Activated CD8-positive, alpha-beta T cell treated with anti-CD3 and anti-CD28 coated beads for 36 hours (primary cell): ENCODE data around the gene NUMA1. TPM values are rescaled to one million over a fixed set of nuclear protein-coding genes. Genes with fewer than 3 reads are reported as not detected.

Source experiments
- ATAC-seq: fragments of 200-7000 bp; cut with Tn5 transposase; one replicate; pipeline ENCODE4 v1.10.0; 2021; ENCODE audit warnings: mild to moderate bottlenecking, moderate library complexity
- CTCF ChIA-PET: fragments of 350-600 bp; sonication (Branson Sonifier 250); formaldehyde crosslinking; loops from one replicate; lab custom pipeline; 2021; ENCODE audit warnings: antibody characterized with exemption; lab: Charles Lee
- POLR2A ChIA-PET: fragments of 350-600 bp; sonication (Branson Sonifier 250); formaldehyde crosslinking; loops from one replicate; lab custom pipeline; 2021; ENCODE audit warnings: antibody characterized with exemption; lab: Charles Lee
- DNase-seq: peaks from one replicate; pipeline ENCODE4 v3.0.0-alpha.2; 2020
- H3K27ac Mint-ChIP-seq: one replicate; pipeline ENCODE4 v1.8.0; 2021; ENCODE audit warnings: mild to moderate bottlenecking, mixed read lengths
- H3K27me3 Mint-ChIP-seq: one replicate; pipeline ENCODE4 v1.8.0; 2021; ENCODE audit warnings: mixed read lengths
- H3K36me3 Mint-ChIP-seq: one replicate; pipeline ENCODE4 v1.8.0; 2021; ENCODE audit warnings: low read depth, mixed read lengths
- H3K4me1 Mint-ChIP-seq: one replicate; pipeline ENCODE4 v1.8.0; 2021; ENCODE audit warnings: low read depth, mixed read lengths
- H3K4me3 Mint-ChIP-seq: one replicate; pipeline ENCODE4 v1.8.0; 2021; ENCODE audit warnings: mild to moderate bottlenecking, moderate library complexity, mixed read lengths
- H3K9me3 Mint-ChIP-seq: one replicate; pipeline ENCODE4 v1.8.0; 2021; ENCODE audit warnings: mixed read lengths
- intact Hi-C: fragments of 100-400 bp; cut with micrococcal nuclease; formaldehyde crosslinking; loops from one replicate; pipeline ENCODE4 v1.10.0; 2022
- total RNA-seq, 2 experiments: library from RNA; stranded (reverse); gene quantifications; one replicate each; pipeline ENCODE4 v1.2.3, GENCODE V29; 2021
- TF ChIP-seq, protein P1 (sequence below): fragments of 200-600 bp; IDR thresholded peaks from one replicate; pipeline ENCODE4 v1.8.0; 2022; ENCODE audit warnings: antibody characterized with exemption, mild to moderate bottlenecking

NUMA1 gene
- total RNA-seq, 2 experiments from 2014 or later, result 165 to 169 TPM

DNA sequence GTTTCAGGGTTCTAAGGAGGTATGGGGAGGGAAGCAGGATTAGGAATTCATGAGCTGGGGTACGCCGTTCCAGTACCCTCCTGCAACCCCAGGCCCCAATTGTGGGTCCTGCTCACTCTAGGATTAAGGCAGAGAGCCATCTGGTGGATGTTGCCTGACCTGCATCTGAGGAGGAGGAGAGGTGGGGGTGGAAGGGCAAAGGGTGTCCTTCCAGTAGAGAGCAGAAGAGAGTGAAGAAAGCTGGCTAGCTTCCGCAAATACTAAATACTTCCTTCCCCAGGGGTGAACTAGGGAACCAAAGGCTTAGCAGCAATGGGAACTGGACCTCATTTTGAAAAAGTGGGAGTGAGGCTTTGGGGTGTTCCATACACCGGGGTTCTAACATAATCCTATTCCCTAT lies 10.9 kb upstream of the NUMA1 start:
- peaks cover 4% of the 10 kb centered on the region for H3K4me1 Mint-ChIP-seq
- H3K9me3 Mint-ChIP-seq, result no peaks in the 10 kb centered on the region
- H3K4me3 Mint-ChIP-seq, result no peak overlapping the region
- H3K27ac Mint-ChIP-seq, result peak overlapping the region; percentile 75
- DNase-seq (peak; percentile 82), ATAC-seq (peak; percentile 97)
- ChIA-PET CTCF (interaction anchor here (0.6 to 15.1 kb wide), 24 partner anchors 9 to 176 kb away, joined by 3 to 278 read pairs (median 4); partner anchors contain the start of gene NUMA1), POLR2A (interaction anchor here (0.8 to 1.7 kb wide), 7 partner anchors 8 to 163 kb away, joined by 3 to 6 read pairs (median 5); partner anchors contain the start of genes TOMT and XNDC1N)
- TF ChIP-seq, protein P1, sequence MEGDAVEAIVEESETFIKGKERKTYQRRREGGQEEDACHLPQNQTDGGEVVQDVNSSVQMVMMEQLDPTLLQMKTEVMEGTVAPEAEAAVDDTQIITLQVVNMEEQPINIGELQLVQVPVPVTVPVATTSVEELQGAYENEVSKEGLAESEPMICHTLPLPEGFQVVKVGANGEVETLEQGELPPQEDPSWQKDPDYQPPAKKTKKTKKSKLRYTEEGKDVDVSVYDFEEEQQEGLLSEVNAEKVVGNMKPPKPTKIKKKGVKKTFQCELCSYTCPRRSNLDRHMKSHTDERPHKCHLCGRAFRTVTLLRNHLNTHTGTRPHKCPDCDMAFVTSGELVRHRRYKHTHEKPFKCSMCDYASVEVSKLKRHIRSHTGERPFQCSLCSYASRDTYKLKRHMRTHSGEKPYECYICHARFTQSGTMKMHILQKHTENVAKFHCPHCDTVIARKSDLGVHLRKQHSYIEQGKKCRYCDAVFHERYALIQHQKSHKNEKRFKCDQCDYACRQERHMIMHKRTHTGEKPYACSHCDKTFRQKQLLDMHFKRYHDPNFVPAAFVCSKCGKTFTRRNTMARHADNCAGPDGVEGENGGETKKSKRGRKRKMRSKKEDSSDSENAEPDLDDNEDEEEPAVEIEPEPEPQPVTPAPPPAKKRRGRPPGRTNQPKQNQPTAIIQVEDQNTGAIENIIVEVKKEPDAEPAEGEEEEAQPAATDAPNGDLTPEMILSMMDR, result peak; percentile 80
- intact Hi-C loops, result loop anchor here (2.0 kb wide), 1 partner anchor 66 kb away; no protein-coding TSS in a partner anchor
- peaks cover 3% of the 10 kb centered on the region for H3K36me3 Mint-ChIP-seq
- no peaks in the 10 kb centered on the region for H3K27me3 Mint-ChIP-seq

DNA sequence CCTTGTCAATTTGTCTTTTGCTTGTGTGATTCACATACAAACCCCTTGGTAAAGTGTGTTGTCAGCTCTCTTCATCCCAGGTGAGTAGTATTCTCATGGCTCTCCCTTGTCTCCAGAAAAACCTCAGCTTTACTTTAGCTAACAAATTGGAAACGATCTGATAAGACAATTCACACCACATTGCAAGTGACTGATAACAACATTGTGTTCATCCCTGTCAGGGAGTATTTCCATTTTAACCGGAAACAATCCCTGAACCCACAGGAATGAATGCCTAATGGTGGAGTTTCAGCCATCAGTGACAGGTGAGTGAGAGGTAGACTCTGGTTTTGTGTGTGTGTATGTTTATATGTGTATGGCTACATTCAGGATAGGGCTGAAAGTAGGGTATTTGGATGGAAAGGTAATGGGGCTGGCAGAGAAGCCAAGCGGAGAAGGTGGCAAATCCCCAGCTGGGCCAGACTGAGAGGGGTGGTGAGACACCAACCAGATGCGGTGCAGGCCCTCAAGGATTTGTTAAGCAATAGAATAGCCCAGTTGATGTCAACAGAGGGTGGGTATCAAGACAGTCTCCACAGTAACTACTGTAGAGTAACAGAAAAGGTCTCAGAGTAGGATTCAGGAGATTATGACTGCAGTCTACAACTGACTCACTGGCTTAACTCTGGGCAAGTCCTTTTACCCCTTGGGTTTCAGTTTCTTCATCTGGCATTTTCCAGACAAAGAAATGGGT lies 7.9 kb upstream of the NUMA1 start:
- H3K4me3 Mint-ChIP-seq, result no peak overlapping the region
- ATAC-seq (no peak), DNase-seq (no peak)
- H3K27me3 Mint-ChIP-seq, result no peaks in the 10 kb centered on the region
- CTCF ChIA-PET, result interaction anchor here (1.6 to 5.1 kb wide), 2 partner anchors 10 to 63 kb away, joined by 3 to 37 read pairs; no protein-coding TSS in a partner anchor
- peaks cover 11% of the 10 kb centered on the region for H3K4me1 Mint-ChIP-seq
- intact Hi-C loops, result no loop called here
- no peaks in the 10 kb centered on the region for H3K9me3 Mint-ChIP-seq
- peaks cover 5% of the 10 kb centered on the region for H3K36me3 Mint-ChIP-seq
- TF ChIP-seq, protein P1, result no peak
- H3K27ac Mint-ChIP-seq, result no peak overlapping the region
- POLR2A ChIA-PET, result no interaction called here

DNA sequence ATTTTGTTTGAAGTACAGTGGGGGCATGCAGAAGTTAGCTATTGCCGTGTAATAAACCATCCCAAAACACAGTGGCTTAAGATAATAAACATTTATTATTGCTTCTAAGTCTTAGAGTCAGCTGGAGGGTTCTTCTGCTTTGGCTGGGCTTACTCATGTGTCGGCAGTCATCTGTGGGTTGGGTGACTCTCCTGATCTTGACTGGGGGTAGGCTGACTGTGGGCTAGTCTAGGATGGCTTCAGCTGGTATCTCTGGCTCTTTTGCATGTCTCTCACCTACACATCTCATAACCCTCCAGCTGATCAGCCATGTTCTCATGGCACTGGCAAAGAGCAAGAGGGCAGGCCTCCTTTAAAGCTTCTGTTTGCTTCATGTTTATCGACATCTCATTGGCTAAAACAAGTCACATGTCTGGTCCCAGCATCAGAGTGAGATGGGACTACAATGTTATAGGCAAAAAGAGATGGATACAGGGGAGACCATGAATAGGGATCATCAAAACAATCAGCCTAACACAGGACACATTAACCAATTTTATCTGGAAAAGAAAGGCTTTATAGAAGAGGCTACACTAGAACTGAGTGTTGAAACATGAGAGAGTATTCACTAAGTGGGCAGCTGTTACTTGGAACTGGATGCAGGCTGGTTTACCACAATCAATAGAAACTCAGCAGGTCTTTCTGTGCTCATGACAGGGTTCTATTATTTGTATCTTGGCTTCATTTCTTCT lies 5.4 kb upstream of the NUMA1 start:
- ChIA-PET CTCF (interaction anchor here (0.7 to 5.1 kb wide), 13 partner anchors 9 to 345 kb away, joined by 3 to 37 read pairs (median 4); no protein-coding TSS in a partner anchor), POLR2A (interaction anchor here (0.6 to 1.9 kb wide), 4 partner anchors 10 to 45 kb away, joined by 3 to 8 read pairs (median 4); partner anchors contain the start of gene TOMT)
- Mint-ChIP-seq H3K4me3 (no peak overlapping the region), H3K9me3 (no peaks in the 10 kb centered on the region), H3K27me3 (no peaks in the 10 kb centered on the region), H3K27ac (peak overlapping the region; percentile 39), H3K36me3 (peaks cover 5% of the 10 kb centered on the region), H3K4me1 (peaks cover 23% of the 10 kb centered on the region)
- ATAC-seq, result no peak
- intact Hi-C loops, result no loop called here
- TF ChIP-seq, protein P1, result no peak
- DNase-seq, result no peak

DNA sequence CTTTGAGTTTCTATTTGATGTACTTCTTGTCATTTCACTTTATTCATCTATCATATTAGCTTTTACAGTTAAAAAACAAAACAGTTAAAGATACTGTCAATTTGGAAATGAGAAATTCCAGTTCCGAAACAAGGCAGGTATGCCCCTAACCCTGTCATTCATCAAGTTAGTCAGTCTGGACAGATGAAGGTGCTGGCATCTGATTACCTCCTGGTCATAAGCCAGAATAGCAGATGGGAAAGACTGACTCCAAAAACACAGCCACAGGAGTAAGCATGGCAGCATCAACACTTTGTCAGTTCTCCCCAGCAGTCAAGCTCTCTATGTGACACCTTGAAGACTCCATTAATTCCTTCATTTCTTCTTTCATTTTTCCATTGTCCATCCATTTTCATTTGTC lies 4.6 kb upstream of the NUMA1 start:
- intact Hi-C loops, result loop anchor here (5.0 kb wide), 1 partner anchor 43 kb away; no protein-coding TSS in a partner anchor
- no peaks in the 10 kb centered on the region for H3K9me3 Mint-ChIP-seq
- peaks cover 9% of the 10 kb centered on the region for H3K36me3 Mint-ChIP-seq
- no peak overlapping the region for H3K4me3 Mint-ChIP-seq
- DNase-seq (no peak), ATAC-seq (no peak)
- TF ChIP-seq, protein P1, result no peak
- ChIA-PET CTCF (interaction anchor here (0.6 to 5.1 kb wide), 12 partner anchors 10 to 346 kb away, joined by 3 to 37 read pairs (median 4); no protein-coding TSS in a partner anchor), POLR2A (interaction anchor here (0.6 to 1.9 kb wide), 6 partner anchors 10 to 1057 kb away, joined by 3 to 8 read pairs (median 4); partner anchors contain the start of genes FCHSD2 and TOMT)
- no peaks in the 10 kb centered on the region for H3K27me3 Mint-ChIP-seq
- no peak overlapping the region for H3K27ac Mint-ChIP-seq
- peaks cover 25% of the 10 kb centered on the region for H3K4me1 Mint-ChIP-seq
